GM18508 (cell line): Measurements from ENCODE around the gene TNFRSF25.

Source experiments
- ATAC-seq: cut with Tn5 transposase; IDR thresholded peaks from one replicate; pipeline ENCODE4 v1.9.1; 2021; ENCODE audit warnings: moderate number of reproducible peaks; ENCODE audit not compliant: insufficient read depth, unreplicated experiment

Gene TNFRSF25

GRCh38 chr1:6423321-6423999, 42.5 kb downstream of the TNFRSF25 start:
- no peak for ATAC-seq

- ATAC-seq, result no peak
These were observed 44.7 kb downstream of the TNFRSF25 start for GRCh38 chr1:6421266-6421665.

- no peak for ATAC-seq
These were observed 45.4 kb downstream of the TNFRSF25 start for GRCh38 chr1:6420454-6421042.

- no peak for ATAC-seq
These were observed 46.0 kb downstream of the TNFRSF25 start, which contains the start of gene HES2 for GRCh38 chr1:6419804-6420453. HES2 (minus strand) TSS chr1:6419919; CDS start chr1:6419820, 99 bp downstream.

GRCh38 chr1:6419397-6419803, 46.6 kb downstream of the TNFRSF25 start:
- ATAC-seq, result no peak

GRCh38 chr1:6418668-6419396, 47.1 kb downstream of the TNFRSF25 start:
- no peak for ATAC-seq

- no peak for ATAC-seq
These were observed 47.9 kb downstream of the TNFRSF25 start for GRCh38 chr1:6417961-6418667.

GRCh38 chr1:6416906-6417305, 49.1 kb downstream of the TNFRSF25 start:
- ATAC-seq, result no peak

- no peak for ATAC-seq
These were observed 49.7 kb downstream of the TNFRSF25 start for GRCh38 chr1:6416295-6416656.

- ATAC-seq, result no peak
These were observed 50.9 kb downstream of the TNFRSF25 start for GRCh38 chr1:6414881-6415626.

GRCh38 chr1:6414443-6414844, 51.5 kb downstream of the TNFRSF25 start:
- no peak for ATAC-seq

GRCh38 chr1:6412896-6413295, 53.1 kb downstream of the TNFRSF25 start:
- ATAC-seq, result no peak
